ENCODE measurements around the gene FRMD6. TPM values are rescaled to one million over a fixed set of nuclear protein-coding genes. Genes with fewer than 3 reads are reported as not detected.
A peak's percentile ranks its signal among the peaks of the same experiment; 100 is the strongest.

Gene FRMD6
- total RNA-seq (10 to 100 TPM; 15.3 to 42.6 (median 28.1) TPM), polyA plus RNA-seq (1 to 10 TPM; 6.4 to 8.6 (median 8.1) TPM)
- long read RNA-seq, donor 1, full-length matches to known transcripts, result 4 of 4 reads
- long read RNA-seq, donor 1, partial matches to known transcripts, result 0 of 4 reads
- long read RNA-seq, donor 1, other reads (novel, unspliced or antisense), result 0 of 4 reads
- long read RNA-seq, donor 2, partial matches to known transcripts, result 0 of 4 reads
- long read RNA-seq, donor 2, other reads (novel, unspliced or antisense), result 0 of 4 reads
- long read RNA-seq, donor 3, result 0 reads
- long read RNA-seq, donor 4, partial matches to known transcripts, result 1 of 3 reads
- long read RNA-seq, donor 4, other reads (novel, unspliced or antisense), result 1 of 3 reads
- long read RNA-seq, donor 5, full-length matches to known transcripts, result 32 of 46 reads
- long read RNA-seq, donor 5, partial matches to known transcripts, result 1 of 46 reads
- long read RNA-seq, donor 5, other reads (novel, unspliced or antisense), result 13 of 46 reads
- long read RNA-seq, donor 6, full-length matches to known transcripts, result 3 of 8 reads
- long read RNA-seq, donor 6, partial matches to known transcripts, result 0 of 8 reads
- long read RNA-seq, donor 6, other reads (novel, unspliced or antisense), result 5 of 8 reads
- long read RNA-seq, donor 7, full-length matches to known transcripts, result 3 of 3 reads
- long read RNA-seq, donor 7, partial matches to known transcripts, result 0 of 3 reads
- long read RNA-seq, donor 7, other reads (novel, unspliced or antisense), result 0 of 3 reads
- long read RNA-seq, donor 8, full-length matches to known transcripts, result 9 of 9 reads
- long read RNA-seq, donor 8, partial matches to known transcripts, result 0 of 9 reads
- long read RNA-seq, donor 8, other reads (novel, unspliced or antisense), result 0 of 9 reads
- long read RNA-seq, donor 9, full-length matches to known transcripts, result 1 of 1 reads
- long read RNA-seq, donor 9, partial matches to known transcripts, result 0 of 1 reads
- long read RNA-seq, donor 9, other reads (novel, unspliced or antisense), result 0 of 1 reads
- long read RNA-seq, donor 10, full-length matches to known transcripts, result 2 of 2 reads
- long read RNA-seq, donor 10, partial matches to known transcripts, result 0 of 2 reads
- long read RNA-seq, donor 10, other reads (novel, unspliced or antisense), result 0 of 2 reads

GRCh38 chr14:51651388-51652167 lies at the start of gene FRMD6:
FRMD6 (plus strand) TSS chr14:51651910; CDS start chr14:51689837, 37,927 bp downstream.
- 0 to 1% (median 0%) methylated on average over 6 to 86 of the region's 86 CpGs for WGBS, 4 donors
- intact Hi-C loops (cut with DNase I), result loop anchor here (5.0 to 10.0 kb wide), 3 partner anchors 123 to 367 kb away; no protein-coding TSS in a partner anchor
- peaks cover 6 to 30% of the 10 kb centered on the region in 2 donors for H3K4me1 ChIP-seq (replicated peaks in 1 of 2)

GRCh38 chr14:51602310-51602709 lies 49.4 kb upstream of the FRMD6 start:
- intact Hi-C loops (cut with DNase I), result no loop called here

More at GRCh38 chr14:51651388-51652167, at the start of gene FRMD6:
- Histone ChIP-seq H3K27me3 (no peaks in the 10 kb centered on the region), H3K9me3 (replicated peaks in 1 of 3) (no peaks in the 10 kb centered on the region), H3K4me3 (peak within 1 kb of the TSS; percentile 71 to 80 (median 75)), H3K27ac (peak within 1 kb of the TSS; percentile 39 to 99 (median 95)), H3K36me3 (replicated peaks in 1 of 2) (no peaks in the 10 kb centered on the region)
- TF ChIP-seq CTCF (IDR thresholded peaks at IDR 0.05), result peak; percentile 58 to 88 (median 73)
- TF ChIP-seq POLR2A (IDR thresholded peaks at IDR 0.05), result peak; percentile 69 to 81
- DNase-seq, result peak; percentile 85 to 90 (median 87)

GRCh38 chr14:51603495-51603894 lies 48.2 kb upstream of the FRMD6 start:
- intact Hi-C loops (cut with DNase I), result no loop called here
- H3K36me3 ChIP-seq (replicated peaks in 1 of 2), result no peaks in the 10 kb centered on the region
- H3K9me3 ChIP-seq (replicated peaks in 1 of 3), result no peaks in the 10 kb centered on the region
- peaks cover 15 to 30% of the 10 kb centered on the region in 2 donors for H3K4me1 ChIP-seq (replicated peaks in 1 of 2)
- no peaks in the 10 kb centered on the region for H3K27me3 ChIP-seq
- no peak overlapping the region for H3K27ac ChIP-seq
- H3K4me3 ChIP-seq, result no peak overlapping the region
- 77 to 82% (median 80%) methylated on average over 3 of the region's 3 CpGs for WGBS, 4 donors
- TF ChIP-seq POLR2A (IDR thresholded peaks at IDR 0.05) (no peak), CTCF (IDR thresholded peaks at IDR 0.05) (no peak)
- peak in 1 of 7 donors; percentile 11 for DNase-seq

More at GRCh38 chr14:51602310-51602709, 49.4 kb upstream of the FRMD6 start:
- peaks cover 15 to 30% of the 10 kb centered on the region in 2 donors for H3K4me1 ChIP-seq (replicated peaks in 1 of 2)
- DNase-seq, result no peak
- H3K27me3 ChIP-seq, result no peaks in the 10 kb centered on the region
- no peak for TF ChIP-seq POLR2A (IDR thresholded peaks at IDR 0.05)
- TF ChIP-seq CTCF (IDR thresholded peaks at IDR 0.05), result no peak
- no peaks in the 10 kb centered on the region for H3K9me3 ChIP-seq (replicated peaks in 1 of 3)
- no peaks in the 10 kb centered on the region for H3K36me3 ChIP-seq (replicated peaks in 1 of 2)
- no peak overlapping the region for H3K27ac ChIP-seq
- no peak overlapping the region for H3K4me3 ChIP-seq
